HepG2 (cell line): Measurements from ENCODE around the gene GRID1.

Experiments
- CTCF ChIP-seq: sonication (generic); formaldehyde crosslinking; IDR thresholded peaks from 2 replicates; pipeline ENCODE4 v1.5.0; 2020; ENCODE audit warnings: mild to moderate bottlenecking, missing genetic modification reagents, moderate library complexity
- MAFK ChIP-seq, 2 experiments: IDR thresholded peaks in 1 of 2; conservative IDR thresholded peaks in 1 of 2; 2 replicates each; pipeline ENCODE4 v1.6.1; 2011; ENCODE audit warnings: improper control_type of control experiment in 2 of 2, low read length in 2 of 2
- NCOA2 ChIP-seq: sonication (generic); formaldehyde crosslinking; IDR thresholded peaks from 2 replicates; pipeline ENCODE4 v1.8.0; 2022; ENCODE audit warnings: inconsistent platforms
- ZFX ChIP-seq: sonication (generic); formaldehyde crosslinking; IDR thresholded peaks from 2 replicates; pipeline ENCODE4 v1.4.0; 2020; ENCODE audit warnings: mild to moderate bottlenecking, low read depth, missing genetic modification reagents, moderate library complexity
- ZNF274 ChIP-seq: sonication (generic); formaldehyde crosslinking; IDR thresholded peaks from 2 replicates; pipeline ENCODE4 v1.5.1; 2020; ENCODE audit warnings: mild to moderate bottlenecking, missing genetic modification reagents
- ZNF768 ChIP-seq: sonication (generic); formaldehyde crosslinking; IDR thresholded peaks from 2 replicates; pipeline ENCODE4 v1.4.0; 2020; ENCODE audit warnings: missing genetic modification reagents

GRCh38 chr10:86315549-86315942 lies 51.0 kb downstream of the GRID1 start:
- TF ChIP-seq CTCF (CRISPR knock-in tag) = no peak
- TF ChIP-seq ZNF274 = no peak
- TF ChIP-seq ZNF768 (CRISPR knock-in tag) = no peak
- no peak for TF ChIP-seq NCOA2 (CRISPR knock-in tag)
- no peak for TF ChIP-seq ZFX (CRISPR knock-in tag)
- no peak for TF ChIP-seq MAFK (conservative IDR thresholded peaks at IDR 0.05 in 1 of 2, IDR thresholded peaks at IDR 0.05 in 1 of 2; ENCODE audit: low read length in 2 of 2)
